Upper lobe of left lung (tissue), 4 donors: Measurements from ENCODE around the gene HERC2.

Experiments
- CTCF ChIP-seq, 6 experiments: fragments of 450-650 bp in 4 of 6; fragments of 200-600 bp in 2 of 6; sonication (generic) in 2 of 6; IDR thresholded peaks; one replicate each; pipeline ENCODE4 v1.5.1; 2016 to 2019; ENCODE audit warnings: antibody characterized with exemption in 6 of 6
- POLR2A ChIP-seq, 4 donors: fragments of 450-650 bp; IDR thresholded peaks; one replicate each; pipeline ENCODE4 v1.5.1; 2016 to 2017; ENCODE audit warnings: antibody characterized with exemption in 4 of 4, mild to moderate bottlenecking in 2 of 4

- no peak for TF ChIP-seq POLR2A (IDR thresholded peaks at IDR 0.05)
- TF ChIP-seq CTCF (IDR thresholded peaks at IDR 0.05): no peak
These were observed 211.5 kb downstream of the HERC2 start for GRCh38 chr15:28110481-28110881.
